HG03432 (cell line): Measurements from ENCODE around the gene HDAC9.
"Not testable (repeated sequence)": the region's sequence is repeated elsewhere in the genome, so short reads cannot be mapped to it uniquely, and the experiment has no call there.

ENCODE experiments used
- ATAC-seq: cut with Tn5 transposase; IDR thresholded peaks from one replicate; pipeline ENCODE4 v1.9.1; 2021; ENCODE audit warnings: mild to moderate bottlenecking, moderate library complexity; ENCODE audit not compliant: unreplicated experiment

HDAC9 gene

GRCh38 chr7:18936265-18936664 is 440.7 kb downstream of the HDAC9 start:
- no peak for ATAC-seq

- ATAC-seq = no peak
These were observed 444.4 kb downstream of the HDAC9 start for GRCh38 chr7:18939771-18940592.

- no peak for ATAC-seq
These were observed 445.1 kb downstream of the HDAC9 start for GRCh38 chr7:18940593-18941134.

GRCh38 chr7:18941207-18941606 is 445.7 kb downstream of the HDAC9 start:
- no peak for ATAC-seq

- ATAC-seq = no peak
These were observed 453.0 kb downstream of the HDAC9 start for GRCh38 chr7:18948521-18948920.

- no peak for ATAC-seq
These were observed 457.3 kb downstream of the HDAC9 start for GRCh38 chr7:18952846-18953245.

DNA sequence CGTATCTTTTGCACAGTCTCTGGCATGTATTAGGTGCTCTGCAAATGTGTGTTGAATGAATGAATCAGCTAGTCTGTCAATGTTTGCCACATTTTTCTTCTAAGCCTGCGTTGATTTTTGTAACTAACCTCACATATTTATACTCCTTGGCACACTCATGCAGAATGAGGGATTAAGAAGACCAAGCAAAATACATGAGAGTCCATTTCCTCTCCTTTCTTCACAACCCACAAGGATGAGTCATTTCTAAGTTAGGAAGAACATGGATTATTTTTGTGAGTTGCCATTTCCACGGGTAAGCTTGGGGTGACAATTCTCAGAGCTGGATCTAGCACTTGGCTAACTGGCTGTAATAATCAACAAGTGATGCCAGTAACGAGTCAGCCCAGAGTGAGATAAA is 463.1 kb downstream of the HDAC9 start:
- no peak for ATAC-seq

DNA sequence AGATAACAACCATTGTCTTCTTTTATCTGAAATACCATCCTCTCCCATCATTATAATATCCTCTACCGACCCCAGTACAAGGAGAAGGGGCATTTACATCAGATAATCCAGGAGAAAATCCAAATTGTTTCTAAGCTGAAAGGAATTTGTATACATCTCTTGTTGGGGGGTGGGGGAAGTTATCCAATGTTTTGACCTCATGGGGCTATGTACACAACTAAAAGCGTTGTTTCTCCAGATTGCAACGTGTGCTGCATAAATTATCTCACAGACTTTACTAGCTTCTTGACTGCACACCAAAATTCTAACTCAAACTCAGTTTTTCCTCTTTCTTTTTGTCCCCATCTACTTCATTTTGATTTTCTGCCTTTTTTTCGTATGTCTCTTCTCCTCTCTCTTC is 465.2 kb downstream of the HDAC9 start:
- ATAC-seq = no peak

DNA sequence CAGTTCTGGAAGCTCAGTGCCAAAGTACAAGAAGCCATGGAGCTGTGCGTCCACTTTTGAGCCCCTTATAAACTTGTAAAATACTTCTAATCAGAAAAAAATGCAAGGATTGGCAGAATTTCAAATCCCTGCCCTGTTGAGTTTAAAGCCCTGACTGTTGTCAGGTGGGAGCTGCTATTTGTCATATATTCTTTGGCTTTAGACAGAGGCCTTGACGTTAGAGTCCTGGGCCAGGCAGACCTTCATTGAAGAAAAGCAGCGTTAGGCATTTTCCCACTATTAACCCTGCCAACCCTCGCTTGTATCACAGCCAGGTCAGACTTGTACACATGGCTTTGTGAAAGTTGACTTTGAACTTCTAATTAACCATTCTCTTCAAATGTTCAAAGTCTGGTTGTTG is 466.5 kb downstream of the HDAC9 start:
- ATAC-seq = no peak

GRCh38 chr7:18965657-18966056 is 470.1 kb downstream of the HDAC9 start:
- ATAC-seq = no peak

DNA sequence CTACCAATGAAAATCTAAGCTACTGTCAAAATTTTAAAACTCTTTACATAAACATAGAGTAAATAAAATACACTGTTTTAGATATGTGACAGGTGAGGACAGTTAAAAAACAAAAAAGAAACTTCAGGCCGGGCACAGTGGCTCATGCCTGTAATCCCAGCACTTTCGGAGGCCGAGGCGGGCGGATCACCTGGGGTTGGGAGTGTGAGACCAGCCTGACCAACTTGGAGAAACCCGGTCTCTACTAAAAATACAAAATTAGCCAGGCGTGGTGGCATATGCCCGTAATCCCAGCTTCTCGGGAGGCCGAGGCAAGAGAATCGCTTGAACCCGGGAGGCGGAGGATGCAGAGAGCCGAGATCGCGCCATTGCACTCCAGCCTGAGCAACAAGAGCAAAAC is 472.2 kb downstream of the HDAC9 start:
- ATAC-seq = not testable (repeated sequence)

- ATAC-seq = no peak
These were observed 476.3 kb downstream of the HDAC9 start for GRCh38 chr7:18971839-18972238.

DNA sequence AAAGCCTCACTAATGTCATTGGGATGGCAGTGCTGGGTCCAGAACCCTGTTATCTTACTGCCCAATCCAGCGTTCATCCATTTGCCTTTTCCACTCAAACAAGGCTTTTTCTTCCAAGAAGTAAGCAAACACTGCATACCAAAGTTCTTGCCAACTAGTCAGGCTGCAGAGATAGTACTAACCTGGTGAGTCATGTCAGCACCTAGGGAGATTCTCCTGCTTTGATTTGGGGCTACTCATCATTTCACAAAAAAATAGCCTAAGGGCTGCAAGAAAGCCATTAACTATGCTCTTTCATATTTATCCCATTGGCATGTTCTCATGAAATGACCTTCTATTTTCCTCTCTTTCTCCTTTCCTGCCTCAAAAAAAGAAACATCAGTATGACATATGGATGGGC is 479.3 kb downstream of the HDAC9 start:
- ATAC-seq = no peak

GRCh38 chr7:18975276-18975675 is 479.7 kb downstream of the HDAC9 start:
- ATAC-seq = no peak

GRCh38 chr7:18975689-18976280 is 480.2 kb downstream of the HDAC9 start:
- no peak for ATAC-seq

DNA sequence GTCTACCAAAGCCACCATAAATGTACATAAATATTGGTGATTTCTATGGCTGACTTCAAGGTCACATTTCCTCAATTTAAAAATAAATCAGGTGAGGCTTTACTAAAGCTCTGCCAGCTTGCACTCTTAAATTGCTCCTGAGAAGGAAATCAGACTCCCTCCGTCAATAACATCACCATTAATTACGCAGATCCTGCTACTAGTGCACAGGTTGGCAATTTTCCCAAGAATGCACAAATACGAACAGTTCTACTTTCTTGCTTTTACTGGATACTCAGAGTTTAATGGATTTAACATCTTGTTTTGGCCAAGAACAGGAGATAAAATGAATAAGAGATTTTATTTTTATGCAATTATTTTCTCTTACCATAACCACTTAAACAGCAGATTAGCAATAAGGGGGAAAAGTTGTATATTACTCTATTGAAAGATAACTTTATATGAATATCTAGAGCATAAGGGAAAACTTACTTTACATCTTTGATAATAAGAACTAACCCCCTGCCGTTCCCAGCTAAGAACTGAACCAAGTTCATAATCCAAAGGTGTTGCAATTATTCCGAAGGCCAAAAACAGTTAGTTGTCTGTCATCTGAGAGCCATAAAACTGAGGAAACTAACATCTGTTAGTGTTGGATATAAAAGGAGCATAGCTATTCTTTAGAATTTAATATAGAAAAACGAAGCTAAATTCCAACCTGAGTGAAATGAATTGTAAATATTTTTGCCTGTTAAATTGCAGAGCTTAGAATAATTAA is 481.3 kb downstream of the HDAC9 start:
- ATAC-seq = no peak

DNA sequence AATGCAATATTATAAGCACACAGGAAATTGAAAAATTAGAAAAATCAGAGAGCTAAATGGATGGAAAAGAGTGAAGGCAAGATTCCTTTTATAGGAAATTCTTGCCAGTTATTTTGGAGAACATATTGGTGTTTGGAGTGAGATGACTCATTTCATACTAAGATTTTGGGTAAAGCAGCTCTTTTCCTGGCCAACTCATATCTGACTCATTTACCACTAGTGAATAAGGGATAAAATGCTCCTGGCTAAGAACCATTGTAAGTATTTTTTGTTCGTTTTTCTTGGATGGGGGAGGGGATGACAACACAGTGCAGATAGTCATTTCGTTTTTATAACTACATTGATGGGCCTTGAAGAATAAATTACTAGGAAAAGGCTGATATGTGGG is 482.6 kb downstream of the HDAC9 start:
- ATAC-seq = no peak

DNA sequence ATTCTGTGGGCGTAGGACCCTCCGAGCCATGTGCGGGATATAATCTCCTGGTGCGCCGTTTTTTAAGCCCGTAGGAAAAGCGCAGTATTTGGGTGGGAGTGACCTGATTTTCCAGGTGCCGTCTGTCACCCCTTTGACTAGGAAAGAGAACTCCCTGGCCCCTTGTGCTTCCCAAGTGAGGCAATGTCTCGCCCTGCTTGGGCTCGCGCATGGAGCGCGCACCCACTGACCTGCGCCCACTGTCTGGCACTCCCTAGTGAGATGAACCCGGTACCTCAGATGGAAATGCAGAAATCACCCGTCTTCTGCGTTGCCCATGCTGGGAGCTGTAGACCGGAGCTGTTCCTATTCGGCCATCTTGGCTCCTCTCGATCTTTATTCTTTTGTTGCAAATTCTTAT is 495.2 kb downstream of the HDAC9 start:
- ATAC-seq = not testable (repeated sequence)

GRCh38 chr7:18993933-18994668 is 498.6 kb downstream of the HDAC9 start:
- ATAC-seq = no peak

DNA sequence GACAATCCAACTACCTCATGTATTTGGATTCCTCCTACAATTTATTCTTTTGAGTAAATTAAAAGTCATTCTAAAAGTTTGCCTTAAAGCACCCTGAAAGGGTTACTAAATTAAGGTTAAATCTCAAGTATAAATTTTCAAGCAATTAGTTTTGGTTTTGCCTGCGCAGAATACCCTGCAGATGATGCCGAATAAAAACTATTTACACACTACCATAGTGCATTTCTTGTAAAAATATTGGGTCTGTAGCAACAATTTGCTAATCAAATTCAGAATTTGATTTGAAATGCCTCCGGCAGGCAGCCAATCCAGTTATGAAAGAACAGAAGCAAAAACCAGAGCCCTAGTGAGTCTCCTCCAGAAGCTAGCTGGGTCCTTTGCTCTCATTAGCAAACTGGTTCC is 499.7 kb downstream of the HDAC9 start:
- ATAC-seq = no peak
